ENCODE measurements around the gene ADGRD1. TPM values are rescaled to one million over a fixed set of nuclear protein-coding genes. Genes with fewer than 3 reads are reported as not detected.

Gene ADGRD1
- total RNA-seq, 1 donor from 2014 or later = 46.9 TPM

GRCh38 chr12:131112700-131113290, 159.1 kb downstream of the ADGRD1 start:
- H3K27me3 ChIP-seq = no peaks in the 10 kb centered on the region
- H3K27ac ChIP-seq = no peak overlapping the region
- H3K4me3 ChIP-seq = no peak overlapping the region
- no peaks in the 10 kb centered on the region for H3K4me1 ChIP-seq
- DNase-seq (ENCODE audit: low spot score in 2 of 2) = no peak
- H3K9me3 ChIP-seq = no peaks in the 10 kb centered on the region
- intact Hi-C loops (cut with DNase I) = no loop called here
- TF ChIP-seq CTCF (IDR thresholded peaks at IDR 0.05) = no peak
- no peaks in the 10 kb centered on the region for H3K36me3 ChIP-seq

GRCh38 chr12:131113568-131114270, 160.0 kb downstream of the ADGRD1 start:
- TF ChIP-seq CTCF (IDR thresholded peaks at IDR 0.05) = no peak
- Histone ChIP-seq H3K36me3 (no peaks in the 10 kb centered on the region), H3K27me3 (no peaks in the 10 kb centered on the region), H3K4me3 (no peak overlapping the region), H3K4me1 (no peaks in the 10 kb centered on the region), H3K9me3 (no peaks in the 10 kb centered on the region), H3K27ac (no peak overlapping the region)
- intact Hi-C loops (cut with DNase I) = no loop called here
- no peak for DNase-seq (ENCODE audit: low spot score in 2 of 2)

GRCh38 chr12:131114271-131114670, 160.6 kb downstream of the ADGRD1 start:
- no peak overlapping the region for H3K4me3 ChIP-seq
- no peaks in the 10 kb centered on the region for H3K9me3 ChIP-seq
- no peak for DNase-seq (ENCODE audit: low spot score in 2 of 2)
- intact Hi-C loops (cut with DNase I) = no loop called here
- H3K4me1 ChIP-seq = no peaks in the 10 kb centered on the region
- no peak overlapping the region for H3K27ac ChIP-seq
- H3K27me3 ChIP-seq = no peaks in the 10 kb centered on the region
- TF ChIP-seq CTCF (IDR thresholded peaks at IDR 0.05) = no peak
- H3K36me3 ChIP-seq = no peaks in the 10 kb centered on the region

DNA sequence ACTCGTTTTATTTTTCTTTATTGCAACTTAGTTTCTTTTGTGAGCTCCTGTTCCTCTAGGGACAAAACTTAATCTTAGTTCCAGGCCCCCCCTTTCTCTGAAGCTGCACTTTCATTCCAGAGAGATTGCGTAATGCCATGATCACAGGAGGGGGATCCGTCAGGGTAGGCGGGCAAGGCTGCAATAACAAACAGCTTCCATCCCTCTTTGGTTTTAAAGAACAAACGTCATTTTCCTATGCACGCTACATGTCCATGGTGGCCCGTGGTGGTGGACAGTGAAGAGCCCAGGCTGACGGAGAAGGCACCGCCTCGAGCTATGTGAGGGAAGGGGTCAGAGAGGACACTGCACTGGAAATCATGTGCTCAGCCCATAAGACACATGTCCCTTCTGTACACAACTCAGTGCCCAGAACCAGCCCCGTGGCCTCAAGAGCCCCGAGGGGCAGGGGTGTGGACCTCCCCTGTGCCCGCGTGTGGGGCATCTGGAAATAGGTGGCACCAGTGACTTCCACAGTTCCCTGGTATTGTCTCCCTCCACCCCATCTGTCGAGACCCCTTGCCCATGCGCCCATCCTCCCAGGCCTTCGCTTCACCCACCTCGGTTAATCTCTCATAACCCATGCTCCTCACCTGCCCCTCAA, 161.4 kb downstream of the ADGRD1 start:
- no peak overlapping the region for H3K4me3 ChIP-seq
- no peaks in the 10 kb centered on the region for H3K9me3 ChIP-seq
- TF ChIP-seq CTCF (IDR thresholded peaks at IDR 0.05) = no peak
- no peaks in the 10 kb centered on the region for H3K27me3 ChIP-seq
- no peak for DNase-seq (ENCODE audit: low spot score in 2 of 2)
- no peaks in the 10 kb centered on the region for H3K4me1 ChIP-seq
- intact Hi-C loops (cut with DNase I) = no loop called here
- H3K36me3 ChIP-seq = no peaks in the 10 kb centered on the region
- no peak overlapping the region for H3K27ac ChIP-seq

DNA sequence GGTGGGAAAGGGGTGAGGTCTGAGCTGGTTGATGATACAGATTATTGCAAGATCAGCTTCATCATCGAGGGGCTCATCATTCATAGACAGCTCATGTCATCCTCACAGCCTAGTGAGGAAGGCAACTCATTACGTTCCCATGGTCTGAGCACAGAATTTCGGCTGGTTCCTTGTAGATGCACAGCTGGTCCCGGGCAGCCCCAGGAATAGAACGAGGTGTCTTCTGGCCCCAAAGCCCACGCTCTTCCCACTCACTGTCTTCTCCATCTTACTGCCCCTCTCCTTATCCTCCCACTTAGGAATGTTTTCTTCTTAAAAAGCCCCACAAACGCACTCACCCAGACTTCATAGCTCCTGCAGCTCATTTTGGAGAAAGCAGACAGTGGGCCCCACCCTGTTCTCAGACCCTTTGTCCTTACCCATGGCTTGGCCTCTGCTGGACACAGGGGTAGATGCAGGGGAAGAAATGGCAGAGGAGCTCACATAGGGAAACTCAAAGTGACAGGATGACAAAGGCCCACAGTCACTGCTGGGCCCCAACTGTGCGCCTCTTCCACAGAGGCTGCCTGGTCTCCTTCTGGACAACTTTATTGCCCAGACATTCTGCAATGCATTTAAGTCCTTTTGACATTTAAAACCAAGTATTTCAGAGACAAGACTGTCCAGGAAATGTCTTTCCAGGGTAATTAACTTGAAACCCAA, 162.2 kb downstream of the ADGRD1 start:
- no peaks in the 10 kb centered on the region for H3K36me3 ChIP-seq
- no peak overlapping the region for H3K27ac ChIP-seq

More for the DNA sequence above, 162.2 kb downstream of the ADGRD1 start:
- intact Hi-C loops (cut with DNase I) = no loop called here
- no peak overlapping the region for H3K4me3 ChIP-seq
- no peak for DNase-seq (ENCODE audit: low spot score in 2 of 2)
- no peaks in the 10 kb centered on the region for H3K27me3 ChIP-seq
- H3K9me3 ChIP-seq = no peaks in the 10 kb centered on the region
- no peak for TF ChIP-seq CTCF (IDR thresholded peaks at IDR 0.05)
- no peaks in the 10 kb centered on the region for H3K4me1 ChIP-seq
